Fibroblast of mammary gland (primary cell): ENCODE results near the gene PTPRN2.

Experiments
- DNase-seq: peaks from one replicate; pipeline ENCODE4 v3.0.0-alpha.2; 2010; ENCODE audit warnings: low read depth
- H3K4me3 ChIP-seq: 2 replicates; pipeline ENCODE4 v1.5.1; 2011; ENCODE audit warnings: low read depth, mild to moderate bottlenecking, low read length, moderate library complexity; ENCODE audit not compliant: control insufficient read depth
- CTCF ChIP-seq: conservative IDR thresholded peaks from 2 replicates; pipeline ENCODE4 v1.5.1; 2011; ENCODE audit warnings: low read depth, low read length, inconsistent platforms; ENCODE audit not compliant: control insufficient read depth, insufficient read depth

PTPRN2 gene

DNA sequence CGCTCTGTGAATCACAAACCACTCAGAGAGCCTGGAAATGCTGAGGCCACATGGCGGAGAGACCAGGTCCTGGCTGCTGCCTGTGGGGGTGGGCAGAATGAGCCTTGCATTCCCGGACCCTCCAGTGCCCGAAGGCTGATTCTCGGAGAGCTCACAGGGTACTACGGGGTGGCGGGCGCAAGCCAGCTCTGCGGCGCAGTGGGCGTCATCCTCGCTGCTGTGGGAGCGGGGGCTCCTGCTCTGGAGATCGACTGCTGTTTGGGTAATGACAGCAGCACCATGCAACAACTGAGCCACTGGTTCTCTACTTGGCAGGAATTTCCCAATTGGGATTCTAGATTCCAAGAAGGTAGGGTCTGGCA lies 108.0 kb downstream of the PTPRN2 start:
- DNase-seq, result no peak

GRCh38 chr7:158479021-158479663 lies 108.5 kb downstream of the PTPRN2 start:
- H3K4me3 ChIP-seq, result no peak overlapping the region
- no peak for TF ChIP-seq CTCF
- DNase-seq, result no peak

More for the DNA sequence above, 108.0 kb downstream of the PTPRN2 start:
- TF ChIP-seq CTCF, result no peak
- no peak overlapping the region for H3K4me3 ChIP-seq

DNA sequence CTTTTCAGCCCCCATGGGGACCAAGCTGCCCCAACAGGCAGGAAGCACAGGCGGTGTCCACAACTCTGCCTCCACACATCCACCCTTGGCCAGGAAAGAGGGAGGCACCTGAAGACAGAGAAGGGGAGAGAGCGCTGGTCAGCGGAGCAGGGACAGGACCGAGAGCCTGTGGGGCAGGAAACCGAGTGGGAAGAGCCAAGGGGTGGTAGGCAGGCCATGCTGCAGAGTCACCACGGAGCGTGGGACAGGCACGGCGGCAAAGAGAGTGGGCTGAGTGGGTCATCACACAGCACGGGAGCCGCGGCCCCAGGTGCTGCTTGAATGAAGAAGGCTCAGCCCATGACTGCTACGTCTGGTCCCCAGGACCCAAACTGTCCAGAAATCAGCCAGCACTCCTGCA lies 109.8 kb downstream of the PTPRN2 start:
- no peak overlapping the region for H3K4me3 ChIP-seq
- TF ChIP-seq CTCF, result no peak

GRCh38 chr7:158476331-158476932 lies 111.2 kb downstream of the PTPRN2 start:
- H3K4me3 ChIP-seq, result no peak overlapping the region
- TF ChIP-seq CTCF, result no peak
- DNase-seq, result no peak

More for the DNA sequence above, 109.8 kb downstream of the PTPRN2 start:
- DNase-seq, result no peak

DNA sequence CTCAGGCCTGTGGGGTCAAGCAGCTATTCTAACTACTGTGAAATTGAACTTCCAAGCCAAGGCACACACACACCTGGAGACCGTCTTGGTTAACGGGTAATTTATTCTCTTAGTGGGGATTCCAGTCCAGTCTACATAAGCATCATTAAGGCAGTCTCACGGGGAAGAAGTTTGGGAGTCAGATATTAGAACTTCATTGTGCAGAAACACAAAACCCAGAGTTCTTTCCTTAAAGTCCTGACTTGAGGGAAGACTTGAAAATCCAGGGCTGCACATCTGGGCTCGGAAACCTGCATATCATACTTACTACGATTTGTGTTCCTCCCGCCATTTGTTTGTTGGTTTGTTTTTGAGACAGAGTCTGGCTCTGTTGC lies 112.0 kb downstream of the PTPRN2 start:
- no peak overlapping the region for H3K4me3 ChIP-seq
- TF ChIP-seq CTCF, result no peak
- no peak for DNase-seq

DNA sequence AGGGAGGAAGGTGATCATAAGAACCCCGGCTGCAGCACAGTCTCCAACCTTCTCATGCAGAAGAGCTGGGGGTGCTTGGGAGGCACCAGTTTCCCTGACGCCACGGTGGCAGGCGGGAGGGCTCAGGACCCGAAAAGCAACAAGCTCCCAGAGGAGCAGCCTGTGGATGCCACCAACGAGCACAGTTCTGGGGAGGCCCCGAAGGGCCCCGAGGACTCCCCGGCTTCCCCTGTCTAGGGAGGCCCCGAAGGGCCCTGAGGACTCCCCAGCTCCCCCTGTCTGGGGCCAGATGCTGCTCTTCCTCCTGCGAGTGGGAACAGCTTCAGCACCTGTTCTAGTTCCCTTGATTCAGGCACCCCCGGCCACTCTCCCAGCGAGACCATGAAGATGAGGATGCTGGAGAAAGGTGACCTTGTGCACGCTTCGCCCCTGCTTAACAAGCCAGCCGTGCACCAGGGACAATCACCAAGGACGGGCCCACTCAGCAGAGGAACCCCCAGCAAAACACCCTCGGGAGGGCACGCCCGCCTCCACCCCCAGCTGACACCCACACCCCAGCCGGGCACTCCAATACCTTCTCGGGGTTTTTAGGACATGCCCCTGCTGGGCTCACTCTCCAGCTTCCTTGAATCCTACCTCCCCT lies 112.5 kb downstream of the PTPRN2 start:
- TF ChIP-seq CTCF, result no peak
- no peak overlapping the region for H3K4me3 ChIP-seq
- no peak for DNase-seq
